ENCODE results near the gene LRP5. TPM values are rescaled to one million over a fixed set of nuclear protein-coding genes. Genes with fewer than 3 reads are reported as not detected.

LRP5 gene
- total RNA-seq, 1 experiment from 2014 or later: 55.2 TPM

DNA sequence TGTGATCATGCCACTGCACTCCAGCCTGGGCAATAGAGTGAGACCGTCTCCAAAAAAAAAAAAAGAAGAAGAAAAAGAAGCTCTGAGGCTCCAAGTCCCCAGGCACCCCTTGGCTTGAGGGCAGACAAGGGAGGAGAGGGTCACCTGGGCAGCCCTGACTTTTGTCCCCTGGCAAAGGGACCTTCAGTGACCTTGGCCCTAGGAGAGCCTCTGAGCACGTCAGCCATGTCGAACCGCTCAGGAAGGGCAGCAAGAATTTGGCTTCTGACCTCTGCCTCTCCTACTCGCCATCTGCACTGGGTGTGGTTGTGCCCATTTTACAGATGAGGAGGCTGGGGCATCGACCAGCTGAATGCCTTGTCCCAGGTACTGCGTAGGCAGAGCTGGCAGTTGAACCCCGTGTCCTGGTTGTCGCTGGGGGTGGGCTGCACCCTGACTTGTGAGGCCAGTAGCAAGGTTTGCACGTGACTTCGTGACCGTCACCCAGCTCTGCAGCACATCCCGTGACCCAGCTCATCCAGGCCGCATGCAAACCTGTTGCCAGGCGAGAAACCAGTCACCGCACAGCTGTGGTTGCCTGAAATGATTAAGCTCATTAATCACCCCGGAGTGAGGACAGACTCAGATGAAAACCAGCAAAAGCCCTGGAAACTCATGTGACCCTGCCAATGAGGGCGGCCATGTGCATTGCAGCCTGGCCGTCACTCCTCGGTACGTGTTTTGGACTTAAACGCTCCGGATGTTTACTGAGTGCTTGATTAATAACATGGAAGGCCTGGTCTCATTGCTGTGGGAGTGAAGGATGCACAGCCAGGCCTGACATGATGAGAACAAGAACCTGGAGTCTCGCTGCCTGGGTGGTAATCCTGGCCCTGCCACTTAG lies 100.4 kb downstream of the LRP5 start:
- TF ChIP-seq CBX3 (IDR thresholded peaks at IDR 0.05; ENCODE audit: low read depth): no peak
- TF ChIP-seq POLR2AphosphoS5 (IDR thresholded peaks at IDR 0.05; ENCODE audit: low read depth, low read length): no peak
- H3K9ac ChIP-seq (ENCODE audit: low read length): no peak overlapping the region
- no peaks in the 10 kb centered on the region for H3K27me3 ChIP-seq (ENCODE audit: insufficient read depth, low read length)
- ChIA-PET POLR2A (no interaction called here), RAD21 (ENCODE audit: low non-redundant PET in 1 of 2, low total read pairs in 2 of 2, uncharacterized antibody in 2 of 2, unreplicated experiment in 2 of 2) (no interaction called here), CTCF (no interaction called here)
- ATAC-seq (no peak), DNase-seq (ENCODE audit: low read depth, low spot score) (no peak)
- H3K27ac ChIP-seq (ENCODE audit: low read depth, low read length): no peak overlapping the region
- H3K4me1 ChIP-seq (ENCODE audit: control insufficient read depth in 1 of 2, insufficient read depth in 2 of 2, low read length in 2 of 2): no peaks in the 10 kb centered on the region
- BruUV-seq (replicated peaks): no TSS peak
- H3K79me2 ChIP-seq (ENCODE audit: insufficient read depth, low read length): no peaks in the 10 kb centered on the region
- no peaks in the 10 kb centered on the region for H3K9me2 ChIP-seq (ENCODE audit: insufficient read depth)
- intact Hi-C loops (cut with micrococcal nuclease): no loop called here
- peaks cover 19 to 23% of the 10 kb centered on the region in 2 experiments; a peak in 3 of 4 replicates for H3K36me3 ChIP-seq (ENCODE audit: control insufficient read depth in 1 of 2, insufficient read depth in 2 of 2, low read length in 2 of 2)
- no peaks in the 10 kb centered on the region for H3K9me3 ChIP-seq (ENCODE audit: control insufficient read depth in 1 of 2, insufficient read depth in 1 of 2, low read depth in 1 of 2, low read length in 2 of 2)
- H3K4me3 ChIP-seq (replicated peaks in 1 of 2; ENCODE audit: low read depth in 1 of 2, low read length in 2 of 2): no peak overlapping the region
- no peak overlapping the region for H2AFZ ChIP-seq (ENCODE audit: low read depth, low read length, poor library complexity, severe bottlenecking)
- H3K4me2 ChIP-seq (ENCODE audit: low read length): no peak overlapping the region
- no peaks in the 10 kb centered on the region for H4K20me1 ChIP-seq (ENCODE audit: insufficient read depth)

GRCh38 chr11:68413591-68413999 lies 101.2 kb downstream of the LRP5 start:
- ChIA-PET POLR2A (no interaction called here), RAD21 (ENCODE audit: low non-redundant PET in 1 of 2, low total read pairs in 2 of 2, uncharacterized antibody in 2 of 2, unreplicated experiment in 2 of 2) (no interaction called here), CTCF (no interaction called here)
- H3K27ac ChIP-seq (ENCODE audit: low read depth, low read length): no peak overlapping the region
- H4K20me1 ChIP-seq (ENCODE audit: insufficient read depth): no peaks in the 10 kb centered on the region
- no peak overlapping the region for H3K9ac ChIP-seq (ENCODE audit: low read length)
- ATAC-seq (no peak), DNase-seq (ENCODE audit: low read depth, low spot score) (no peak)
- no peak for TF ChIP-seq ZNF274 (IDR thresholded peaks at IDR 0.05; ENCODE audit: low read depth, low read length)
- no peak for TF ChIP-seq EZH2phosphoT487 (IDR thresholded peaks at IDR 0.05; ENCODE audit: borderline replicate concordance)
- TF ChIP-seq CEBPB (IDR thresholded peaks at IDR 0.05; ENCODE audit: low read depth): no peak
- no peak for TF ChIP-seq EZH2 (IDR thresholded peaks at IDR 0.05)
- TF ChIP-seq JUND (IDR thresholded peaks at IDR 0.05): no peak
- TF ChIP-seq YY1 (IDR thresholded peaks at IDR 0.05; ENCODE audit: extremely low read depth, insufficient replicate concordance, low read depth, low read length): no peak
- no peak for TF ChIP-seq POLR2A (IDR thresholded peaks at IDR 0.05; ENCODE audit: borderline replicate concordance, extremely low read depth, insufficient read depth, insufficient read length)
- no peaks in the 10 kb centered on the region for H3K9me3 ChIP-seq (ENCODE audit: control insufficient read depth in 1 of 2, insufficient read depth in 1 of 2, low read depth in 1 of 2, low read length in 2 of 2)
- no peak overlapping the region for H2AFZ ChIP-seq (ENCODE audit: low read depth, low read length, poor library complexity, severe bottlenecking)
- peaks cover 17 to 23% of the 10 kb centered on the region in 2 experiments; a peak in 3 of 4 replicates for H3K36me3 ChIP-seq (ENCODE audit: control insufficient read depth in 1 of 2, insufficient read depth in 2 of 2, low read length in 2 of 2)
- intact Hi-C loops (cut with micrococcal nuclease): no loop called here
- no peaks in the 10 kb centered on the region for H3K79me2 ChIP-seq (ENCODE audit: insufficient read depth, low read length)
- no peaks in the 10 kb centered on the region for H3K4me1 ChIP-seq (ENCODE audit: control insufficient read depth in 1 of 2, insufficient read depth in 2 of 2, low read length in 2 of 2)
- no peak overlapping the region for H3K4me3 ChIP-seq (replicated peaks in 1 of 2; ENCODE audit: low read depth in 1 of 2, low read length in 2 of 2)
- no peaks in the 10 kb centered on the region for H3K27me3 ChIP-seq (ENCODE audit: insufficient read depth, low read length)
- BruUV-seq (replicated peaks): no TSS peak
- H3K4me2 ChIP-seq (ENCODE audit: low read length): no peak overlapping the region
- H3K9me2 ChIP-seq (ENCODE audit: insufficient read depth): no peaks in the 10 kb centered on the region

All from HCT116 (cell line).